Stomach (tissue), 9 donors: Measurements from ENCODE around the gene LMOD2. TPM values are rescaled to one million over a fixed set of nuclear protein-coding genes. Genes with fewer than 3 reads are reported as not detected.

Experiments
- DNase-seq, 2 donors: peaks; one replicate each; pipeline versions ENCODE4 v3.0.0 to v3.0.0-alpha.2; 2013 to 2019
- H3K27ac ChIP-seq, 5 donors: fragments of 200-600 bp in 4 of 5; sonication (generic) in 4 of 5; one replicate each; pipeline ENCODE4 v1.5.1; 2013 to 2019; ENCODE audit warnings: mild to moderate bottlenecking in 1 of 5, moderate library complexity in 1 of 5
- H3K27me3 ChIP-seq, 3 donors: fragments of 200-600 bp; sonication (generic); one replicate each; pipeline ENCODE4 v1.5.1; 2017 to 2019; ENCODE audit warnings: mixed run types in 1 of 3
- H3K36me3 ChIP-seq, 4 donors: fragments of 200-600 bp; sonication (generic); 1 replicate in 3 of 4; 2 replicates in 1 of 4; pipeline ENCODE4 v1.5.1; 2016 to 2019
- H3K4me1 ChIP-seq, 4 donors: fragments of 200-600 bp; sonication (generic); one replicate each; pipeline ENCODE4 v1.5.1; 2016 to 2019
- H3K4me3 ChIP-seq, 4 donors: fragments of 200-600 bp; sonication (generic) in 3 of 4; one replicate each; pipeline ENCODE4 v1.5.1; 2016 to 2019; ENCODE audit warnings: mild to moderate bottlenecking in 1 of 4
- H3K9me3 ChIP-seq, 4 donors: fragments of 200-600 bp; sonication (generic); one replicate each; pipeline ENCODE4 v1.5.1; 2016 to 2019
- CTCF ChIP-seq, 7 experiments: fragments of 450-650 bp in 4 of 7; fragments of 200-600 bp in 3 of 7; sonication (generic) in 3 of 7; IDR thresholded peaks; one replicate each; pipeline ENCODE4 v1.5.1; 2016 to 2019; ENCODE audit warnings: antibody characterized with exemption in 7 of 7, control low read depth in 2 of 7, mild to moderate bottlenecking in 1 of 7
- EP300 ChIP-seq: sonication (generic); formaldehyde crosslinking; IDR thresholded peaks from one replicate; pipeline ENCODE4 v1.6.1; 2017; ENCODE audit warnings: antibody characterized with exemption
- POLR2A ChIP-seq, 4 donors: fragments of 450-650 bp; IDR thresholded peaks; one replicate each; pipeline ENCODE4 v1.6.1; 2016; ENCODE audit warnings: antibody characterized with exemption in 4 of 4, control low read depth in 2 of 4, mild to moderate bottlenecking in 1 of 4, moderate library complexity in 1 of 4
- POLR2AphosphoS5 ChIP-seq, 3 donors: sonication (generic); formaldehyde crosslinking; IDR thresholded peaks; one replicate each; pipeline ENCODE4 v1.6.1; 2016; ENCODE audit warnings: antibody characterized with exemption in 3 of 3
- WGBS, 5 donors: extraction: QIAGEN DNeasy Blood & Tissue Kit in 3 of 5; methylation state at CpG; one replicate each; pipeline versions ENCODE4 v1.1.5 to v1.1.7; 2013 to 2018; 5-methylcytosine and 5-hydroxymethylcytosine counted together
- intact Hi-C: fragments of 100-400 bp; cut with DNase I; formaldehyde crosslinking; loops from one replicate; pipeline ENCODE4 v1.15.1; 2023; ENCODE audit warnings: low total_unique reads
- polyA plus RNA-seq, 3 donors: library from polyadenylated mRNA; stranded (reverse); fragments of 200-250 nt; gene quantifications; one replicate each; pipeline ENCODE4 v1.2.3, GENCODE V29; 2013
- total RNA-seq, 5 donors: library from RNA; depleted of rRNA; stranded (reverse); fragments of >200 nt; gene quantifications; one replicate each; pipeline versions ENCODE4 v1.1.0 to v1.2.3, GENCODE V29; 2014 to 2016
- donor health status: healthy with polysubstance abuse.
- donor health status: Bipolar disorder and iron deficiency.
- donor health status: healthy.

Gene LMOD2
- total and polyA plus RNA-seq, 8 donors = 0.05 to 0.46 (median 0.12) TPM; not detected in 5

- 46 to 56% (median 53%) methylated on average over 8 of the region's 8 CpGs for WGBS, 5 donors
- intact Hi-C loops = no loop called here
- no peak overlapping the region for H3K27ac ChIP-seq
Observed at GRCh38 chr7:123660514-123661354, 5.1 kb downstream of the LMOD2 start.

GRCh38 chr7:123661765-123662164, 6.1 kb downstream of the LMOD2 start:
- no peaks in the 10 kb centered on the region for H3K4me1 ChIP-seq
- H3K9me3 ChIP-seq = no peaks in the 10 kb centered on the region
- intact Hi-C loops = no loop called here
- TF ChIP-seq CTCF (IDR thresholded peaks at IDR 0.05) (no peak), POLR2AphosphoS5 (IDR thresholded peaks at IDR 0.05) (no peak), POLR2A (IDR thresholded peaks at IDR 0.05) (no peak), EP300 (no peak)
- H3K36me3 ChIP-seq = no peaks in the 10 kb centered on the region
- no peaks in the 10 kb centered on the region for H3K27me3 ChIP-seq
- no peak for DNase-seq
- H3K4me3 ChIP-seq = no peak overlapping the region
- H3K27ac ChIP-seq = no peak overlapping the region
- 67 to 81% (median 71%) methylated on average over 1 of the region's 1 CpG for whole genome bisulfite sequencing, 5 donors

More at GRCh38 chr7:123660514-123661354, 5.1 kb downstream of the LMOD2 start:
- H3K4me3 ChIP-seq = no peak overlapping the region
- no peaks in the 10 kb centered on the region for H3K4me1 ChIP-seq
- no peak for TF ChIP-seq POLR2A (IDR thresholded peaks at IDR 0.05)
- DNase-seq = no peak
- H3K36me3 ChIP-seq = no peaks in the 10 kb centered on the region
- H3K27me3 ChIP-seq = no peaks in the 10 kb centered on the region
- H3K9me3 ChIP-seq = no peaks in the 10 kb centered on the region

- Histone ChIP-seq H3K27me3 (no peaks in the 10 kb centered on the region), H3K4me3 (no peak overlapping the region), H3K36me3 (no peaks in the 10 kb centered on the region), H3K4me1 (no peaks in the 10 kb centered on the region), H3K9me3 (no peaks in the 10 kb centered on the region), H3K27ac (no peak overlapping the region)
- DNase-seq = no peak
- TF ChIP-seq POLR2AphosphoS5 (IDR thresholded peaks at IDR 0.05) (no peak), CTCF (IDR thresholded peaks at IDR 0.05) (no peak), EP300 (no peak), POLR2A (IDR thresholded peaks at IDR 0.05) (no peak)
- intact Hi-C loops = no loop called here
- 89 to 94% (median 93%) methylated on average over 15 of the region's 15 CpGs for WGBS, 5 donors
Observed at GRCh38 chr7:123662293-123662692, 6.6 kb downstream of the LMOD2 start.

- no peak overlapping the region for H3K4me3 ChIP-seq
- no peak for DNase-seq
- no peak for TF ChIP-seq POLR2AphosphoS5 (IDR thresholded peaks at IDR 0.05)
- TF ChIP-seq CTCF (IDR thresholded peaks at IDR 0.05) = no peak
- TF ChIP-seq EP300 = no peak
- no peak for TF ChIP-seq POLR2A (IDR thresholded peaks at IDR 0.05)
- intact Hi-C loops = no loop called here
- H3K4me1 ChIP-seq = no peaks in the 10 kb centered on the region
- H3K27me3 ChIP-seq = no peaks in the 10 kb centered on the region
- no peak overlapping the region for H3K27ac ChIP-seq
- WGBS, 5 donors = 56 to 73% (median 60%) methylated on average over 3 of the region's 3 CpGs
- no peaks in the 10 kb centered on the region for H3K36me3 ChIP-seq
- no peaks in the 10 kb centered on the region for H3K9me3 ChIP-seq
Observed at GRCh38 chr7:123662755-123663154, 7.1 kb downstream of the LMOD2 start.

- no peak for DNase-seq
Observed at GRCh38 chr7:123663200-123663599, 7.5 kb downstream of the LMOD2 start.

More at GRCh38 chr7:123663200-123663599, 7.5 kb downstream of the LMOD2 start:
- no peak for TF ChIP-seq CTCF (IDR thresholded peaks at IDR 0.05)
- TF ChIP-seq POLR2A (IDR thresholded peaks at IDR 0.05) = no peak
- TF ChIP-seq POLR2AphosphoS5 (IDR thresholded peaks at IDR 0.05) = no peak
- TF ChIP-seq EP300 = no peak
- Histone ChIP-seq H3K4me3 (no peak overlapping the region), H3K27ac (no peak overlapping the region), H3K4me1 (no peaks in the 10 kb centered on the region), H3K9me3 (no peaks in the 10 kb centered on the region), H3K36me3 (no peaks in the 10 kb centered on the region), H3K27me3 (no peaks in the 10 kb centered on the region)
- intact Hi-C loops = no loop called here
- 83 to 93% (median 89%) methylated on average over 6 of the region's 6 CpGs for WGBS, 5 donors
